PC-3 (cell line): ENCODE measurements around the gene MSI2. TPM values are rescaled to one million over a fixed set of nuclear protein-coding genes. Genes with fewer than 3 reads are reported as not detected.

Source experiments
- ATAC-seq: fragments of 200-7000 bp; cut with Tn5 transposase; 2 replicates; pipeline ENCODE4 v1.9.1; 2020; ENCODE audit warnings: mild to moderate bottlenecking, moderate library complexity
- BruUV-seq: library from RNA; stranded (reverse); fragments of 400-500 nt; replicated peaks from 2 replicates; lab custom pipeline; 2021; lab: Mats Ljungman, UMichigan
- CTCF ChIA-PET: fragments of 300-600 bp; sonication (Branson Sonifier 250); formaldehyde crosslinking; loops from one replicate; lab custom pipeline; 2022; ENCODE audit warnings: antibody characterized with exemption; lab: Charles Lee
- POLR2A ChIA-PET: fragments of 300-600 bp; sonication (Branson Sonifier 250); formaldehyde crosslinking; loops from one replicate; lab custom pipeline; 2022; ENCODE audit warnings: antibody characterized with exemption; ENCODE audit not compliant: unreplicated experiment; lab: Charles Lee
- DNase-seq: peaks from one replicate; pipeline ENCODE4 v3.0.0-alpha.2; 2015
- H2AFZ ChIP-seq: fragments of 300-600 bp; sonication (generic); 2 replicates; pipeline ENCODE4 v1.6.0; 2016; ENCODE audit warnings: antibody characterized with exemption, low read length
- H3F3A ChIP-seq: fragments of 300-600 bp; sonication (generic); one replicate; pipeline ENCODE4 v1.6.0; 2017; ENCODE audit warnings: antibody characterized with exemption, low read length, control low read depth, mild to moderate bottlenecking; ENCODE audit not compliant: unreplicated experiment
- H3K27ac ChIP-seq: fragments of 300-600 bp; sonication (generic); 2 replicates; pipeline ENCODE4 v1.5.1; 2016; ENCODE audit warnings: mild to moderate bottlenecking, low read length
- H3K27me3 ChIP-seq: fragments of 300-600 bp; sonication (generic); 2 replicates; pipeline ENCODE4 v1.6.1; 2016; ENCODE audit warnings: low read length, mixed read lengths
- H3K36me3 ChIP-seq: fragments of 300-600 bp; sonication (generic); 2 replicates; pipeline ENCODE4 v1.6.1; 2016; ENCODE audit warnings: low read depth, mixed run types, low read length, mixed read lengths
- H3K4me1 ChIP-seq: fragments of 300-600 bp; sonication (generic); 2 replicates; pipeline ENCODE4 v1.5.1; 2016; ENCODE audit warnings: low read length; ENCODE audit not compliant: insufficient read depth
- H3K4me2 ChIP-seq: fragments of 300-600 bp; sonication (generic); 2 replicates; pipeline ENCODE4 v1.6.0; 2016; ENCODE audit warnings: low read length
- H3K4me3 ChIP-seq: fragments of 300-600 bp; sonication (generic); 2 replicates; pipeline ENCODE4 v1.5.1; 2016; ENCODE audit warnings: mild to moderate bottlenecking, low read length, mixed read lengths
- H3K79me2 ChIP-seq: fragments of 300-600 bp; sonication (generic); 2 replicates; pipeline ENCODE4 v1.6.1; 2017; ENCODE audit warnings: low read length, mixed read lengths
- H3K9ac ChIP-seq: fragments of 300-600 bp; sonication (generic); 2 replicates; pipeline ENCODE4 v1.6.0; 2016; ENCODE audit warnings: mild to moderate bottlenecking, low read length
- H3K9me2 ChIP-seq: fragments of 300-600 bp; sonication (generic); replicated peaks from 2 replicates; pipeline ENCODE4 v1.6.1; 2016; ENCODE audit warnings: mixed run types, low read length, mixed read lengths
- H3K9me3 ChIP-seq: fragments of 300-600 bp; sonication (generic); 2 replicates; pipeline ENCODE4 v1.6.1; 2016; ENCODE audit warnings: low read length, mixed read lengths
- H4K20me1 ChIP-seq: fragments of 300-600 bp; sonication (generic); 2 replicates; pipeline ENCODE4 v1.6.1; 2016; ENCODE audit warnings: low read length, mixed read lengths
- EZH2 ChIP-seq: fragments of 300-600 bp; sonication (generic); IDR thresholded peaks from one replicate; pipeline ENCODE4 v1.6.1; 2017; ENCODE audit warnings: antibody characterized with exemption, mild to moderate bottlenecking, low read length; ENCODE audit not compliant: unreplicated experiment
- EZH2phosphoT487 ChIP-seq: fragments of 300-600 bp; sonication (generic); IDR thresholded peaks from 2 replicates; pipeline ENCODE4 v1.6.1; 2018; ENCODE audit warnings: mild to moderate bottlenecking, antibody characterized with exemption, low read length, borderline replicate concordance
- intact Hi-C: fragments of 100-400 bp; cut with micrococcal nuclease; formaldehyde crosslinking; loops from 2 replicates; pipeline ENCODE4 v1.9.0; 2023
- total RNA-seq: library from RNA; depleted of rRNA; stranded (reverse); fragments of >200 nt; gene quantifications from 2 replicates; pipeline ENCODE4 v1.2.3, GENCODE V29; 2014
- TF ChIP-seq, protein P1 (sequence below): fragments of 300-600 bp; sonication (generic); conservative IDR thresholded peaks from 2 replicates; pipeline ENCODE4 v1.5.1; 2017; ENCODE audit warnings: antibody characterized with exemption, low read depth, mild to moderate bottlenecking, low read length

Gene MSI2
- total RNA-seq, 1 experiment from 2014 or later, result 54.7 TPM

- H3K79me2 ChIP-seq, result no peaks in the 10 kb centered on the region
- no peaks in the 10 kb centered on the region for H3K9me2 ChIP-seq
- POLR2A ChIA-PET, result no interaction called here
- no peak overlapping the region for H3K9ac ChIP-seq
- ATAC-seq (no peak), DNase-seq (no peak)
- no peak overlapping the region for H3K4me3 ChIP-seq
- no peak overlapping the region for H3K27ac ChIP-seq
- no peaks in the 10 kb centered on the region for H3F3A ChIP-seq
- H3K9me3 ChIP-seq, result no peaks in the 10 kb centered on the region
- no peak overlapping the region for H2AFZ ChIP-seq
- H3K27me3 ChIP-seq, result no peaks in the 10 kb centered on the region
- no peaks in the 10 kb centered on the region; the same call in 1 of the 2 replicates for H3K4me1 ChIP-seq
- no TSS peak for BruUV-seq
- no peaks in the 10 kb centered on the region for H4K20me1 ChIP-seq
- H3K4me2 ChIP-seq, result no peak overlapping the region
- TF ChIP-seq EZH2 (no peak), EZH2phosphoT487 (no peak)
- TF ChIP-seq, protein P1, sequence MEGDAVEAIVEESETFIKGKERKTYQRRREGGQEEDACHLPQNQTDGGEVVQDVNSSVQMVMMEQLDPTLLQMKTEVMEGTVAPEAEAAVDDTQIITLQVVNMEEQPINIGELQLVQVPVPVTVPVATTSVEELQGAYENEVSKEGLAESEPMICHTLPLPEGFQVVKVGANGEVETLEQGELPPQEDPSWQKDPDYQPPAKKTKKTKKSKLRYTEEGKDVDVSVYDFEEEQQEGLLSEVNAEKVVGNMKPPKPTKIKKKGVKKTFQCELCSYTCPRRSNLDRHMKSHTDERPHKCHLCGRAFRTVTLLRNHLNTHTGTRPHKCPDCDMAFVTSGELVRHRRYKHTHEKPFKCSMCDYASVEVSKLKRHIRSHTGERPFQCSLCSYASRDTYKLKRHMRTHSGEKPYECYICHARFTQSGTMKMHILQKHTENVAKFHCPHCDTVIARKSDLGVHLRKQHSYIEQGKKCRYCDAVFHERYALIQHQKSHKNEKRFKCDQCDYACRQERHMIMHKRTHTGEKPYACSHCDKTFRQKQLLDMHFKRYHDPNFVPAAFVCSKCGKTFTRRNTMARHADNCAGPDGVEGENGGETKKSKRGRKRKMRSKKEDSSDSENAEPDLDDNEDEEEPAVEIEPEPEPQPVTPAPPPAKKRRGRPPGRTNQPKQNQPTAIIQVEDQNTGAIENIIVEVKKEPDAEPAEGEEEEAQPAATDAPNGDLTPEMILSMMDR, result no peak
- H3K36me3 ChIP-seq, result 0 out of 2 replicates have a peak, but pooled peaks cover 5% of the 10 kb centered on the region
- CTCF ChIA-PET, result no interaction called here
- intact Hi-C loops, result loop anchor here (10.0 kb wide), 1 partner anchor 135 kb away; no protein-coding TSS in a partner anchor
Measured at GRCh38 chr17:57379895-57380434, 123.6 kb downstream of the MSI2 start.

DNA sequence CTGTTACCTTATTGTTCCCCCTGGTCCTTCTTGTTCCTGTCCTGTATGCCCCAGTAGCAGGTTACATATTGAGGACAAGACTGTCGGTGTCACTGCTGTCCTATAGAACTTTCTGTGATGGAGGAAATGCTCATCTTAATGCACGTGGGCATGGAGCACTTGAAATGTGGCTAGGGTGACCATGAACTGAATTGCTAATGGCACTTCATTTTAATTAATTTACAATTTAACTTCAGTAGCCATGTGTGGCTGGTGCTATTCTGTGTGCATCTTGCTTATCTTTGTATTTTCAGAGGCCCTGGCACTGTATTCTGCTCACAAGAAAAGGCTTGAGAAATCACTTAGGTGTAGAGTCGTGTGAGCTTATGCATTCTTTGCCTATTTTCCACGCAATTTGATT is 125.2 kb downstream of the MSI2 start:
- Histone ChIP-seq H3K9me2 (no peaks in the 10 kb centered on the region), H3K27me3 (no peaks in the 10 kb centered on the region), H3K36me3 (0 out of 2 replicates have a peak, but pooled peaks cover 5% of the 10 kb centered on the region), H3K27ac (no peak overlapping the region), H3K4me1 (no peaks in the 10 kb centered on the region), H2AFZ (no peak overlapping the region), H3K9ac (no peak overlapping the region), H4K20me1 (no peaks in the 10 kb centered on the region), H3F3A (no peaks in the 10 kb centered on the region), H3K9me3 (no peaks in the 10 kb centered on the region), H3K79me2 (no peaks in the 10 kb centered on the region), H3K4me3 (no peak overlapping the region), H3K4me2 (no peak overlapping the region)
- ChIA-PET POLR2A (no interaction called here), CTCF (no interaction called here)
- DNase-seq (no peak), ATAC-seq (no peak)
- TF ChIP-seq EZH2, result no peak
- TF ChIP-seq EZH2phosphoT487, result no peak
- TF ChIP-seq, protein P1, result no peak
- intact Hi-C loops, result no loop called here
- no TSS peak for BruUV-seq

DNA sequence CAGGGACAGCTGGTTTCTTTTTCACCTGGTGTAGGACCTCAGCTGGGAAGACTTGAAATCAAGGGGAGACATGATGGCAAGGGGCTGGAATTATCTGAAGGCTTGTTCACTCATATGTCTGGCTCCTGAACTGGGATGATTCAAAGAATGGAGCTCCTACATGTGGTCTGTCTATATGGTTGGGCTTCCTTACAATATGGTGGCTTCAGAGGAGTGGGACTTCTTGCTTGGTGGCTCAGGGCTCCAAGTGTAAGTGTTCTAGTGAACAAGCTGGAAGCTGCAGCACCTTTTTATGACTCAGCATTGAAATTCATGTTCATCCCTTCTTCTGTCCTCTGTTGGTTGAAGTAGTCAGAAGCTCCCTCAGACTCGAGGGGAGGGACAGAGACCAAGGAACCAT is 127.9 kb downstream of the MSI2 start:
- ChIA-PET POLR2A (no interaction called here), CTCF (no interaction called here)
- TF ChIP-seq EZH2, result no peak
- TF ChIP-seq, protein P1, result no peak
- no peak overlapping the region for H2AFZ ChIP-seq
- no peak overlapping the region for H3K4me2 ChIP-seq
- H3K79me2 ChIP-seq, result no peaks in the 10 kb centered on the region
- H4K20me1 ChIP-seq, result no peaks in the 10 kb centered on the region
- DNase-seq (no peak), ATAC-seq (no peak)
- no peaks in the 10 kb centered on the region for H3K9me3 ChIP-seq
- H3K9me2 ChIP-seq, result no peaks in the 10 kb centered on the region
- no peak overlapping the region for H3K4me3 ChIP-seq
- H3K27ac ChIP-seq, result no peak overlapping the region
- H3K36me3 ChIP-seq, result peaks cover 5% of the 10 kb centered on the region; the same call in 1 of the 2 replicates
- no peaks in the 10 kb centered on the region for H3K4me1 ChIP-seq
- intact Hi-C loops, result no loop called here
- H3F3A ChIP-seq, result no peaks in the 10 kb centered on the region
- no TSS peak for BruUV-seq
- H3K27me3 ChIP-seq, result no peaks in the 10 kb centered on the region
- H3K9ac ChIP-seq, result no peak overlapping the region
